ENCODE measurements around the gene NAXE. TPM values are rescaled to one million over a fixed set of nuclear protein-coding genes. Genes with fewer than 3 reads are reported as not detected.

NAXE gene
- total RNA-seq, 1 donor from 2014 or later = 32.8 TPM

GRCh38 chr1:156549390-156549789 is 42.2 kb upstream of the NAXE start:
- H3F3A ChIP-seq (ENCODE audit: low read depth) = no peaks in the 10 kb centered on the region
- no peaks in the 10 kb centered on the region for H3K27me3 ChIP-seq
- no peak overlapping the region for H3K9ac ChIP-seq
- Mint-ChIP-seq H3K36me3 (peaks cover 28% of the 10 kb centered on the region), H3K27me3 (ENCODE audit: insufficient read depth, low read depth) (peaks cover 10% of the 10 kb centered on the region), H3K9me3 (no peaks in the 10 kb centered on the region), H3K27ac (no peak overlapping the region), H3K4me3 (no peak overlapping the region), H3K4me1 (no peaks in the 10 kb centered on the region)
- no peaks in the 10 kb centered on the region for H3K36me3 ChIP-seq
- H4K20me1 ChIP-seq (ENCODE audit: low read depth) = no peaks in the 10 kb centered on the region
- no peaks in the 10 kb centered on the region for H3K9me3 ChIP-seq (ENCODE audit: low read depth)
- no peaks in the 10 kb centered on the region for H3K79me2 ChIP-seq (ENCODE audit: low read depth)
- no peak for TF ChIP-seq EZH2 (IDR thresholded peaks at IDR 0.05)
- TF ChIP-seq CTCF (IDR thresholded peaks at IDR 0.05) = no peak
- no peak for TF ChIP-seq EZH2phosphoT487 (IDR thresholded peaks at IDR 0.05)
- H2AFZ ChIP-seq (replicated peaks) = no peak overlapping the region
- DNase-seq (ENCODE audit: low spot score) = no peak
- H3K27ac ChIP-seq = no peak overlapping the region
- H3K4me1 ChIP-seq = no peaks in the 10 kb centered on the region
- H3K4me2 ChIP-seq = no peak overlapping the region
- H3K4me3 ChIP-seq = no peak overlapping the region

GRCh38 chr1:156549831-156550230 is 41.7 kb upstream of the NAXE start:
- TF ChIP-seq CTCF (IDR thresholded peaks at IDR 0.05) (no peak), EZH2phosphoT487 (IDR thresholded peaks at IDR 0.05) (no peak), EZH2 (IDR thresholded peaks at IDR 0.05) (no peak)
- no peaks in the 10 kb centered on the region for H3K9me3 Mint-ChIP-seq
- Histone ChIP-seq H3K4me1 (no peaks in the 10 kb centered on the region), H3K4me3 (no peak overlapping the region), H3K36me3 (no peaks in the 10 kb centered on the region), H3K27me3 (no peaks in the 10 kb centered on the region), H4K20me1 (ENCODE audit: low read depth) (no peaks in the 10 kb centered on the region), H3F3A (ENCODE audit: low read depth) (no peaks in the 10 kb centered on the region), H2AFZ (replicated peaks) (no peak overlapping the region), H3K4me2 (no peak overlapping the region), H3K27ac (no peak overlapping the region), H3K79me2 (ENCODE audit: low read depth) (no peaks in the 10 kb centered on the region), H3K9ac (no peak overlapping the region), H3K9me3 (ENCODE audit: low read depth) (no peaks in the 10 kb centered on the region)
- H3K4me1 Mint-ChIP-seq = no peaks in the 10 kb centered on the region
- no peak overlapping the region for H3K4me3 Mint-ChIP-seq
- H3K27me3 Mint-ChIP-seq (ENCODE audit: insufficient read depth, low read depth) = peaks cover 10% of the 10 kb centered on the region
- DNase-seq (ENCODE audit: low spot score) = no peak
- H3K27ac Mint-ChIP-seq = no peak overlapping the region
- peaks cover 26% of the 10 kb centered on the region for H3K36me3 Mint-ChIP-seq

GRCh38 chr1:156550346-156550745 is 41.2 kb upstream of the NAXE start:
- Mint-ChIP-seq H3K9me3 (no peaks in the 10 kb centered on the region), H3K36me3 (peaks cover 26% of the 10 kb centered on the region), H3K27me3 (ENCODE audit: insufficient read depth, low read depth) (peaks cover 9% of the 10 kb centered on the region), H3K27ac (no peak overlapping the region), H3K4me1 (no peaks in the 10 kb centered on the region), H3K4me3 (no peak overlapping the region)
- no peak for TF ChIP-seq EZH2 (IDR thresholded peaks at IDR 0.05)
- no peak for TF ChIP-seq CTCF (IDR thresholded peaks at IDR 0.05)
- no peak for TF ChIP-seq EZH2phosphoT487 (IDR thresholded peaks at IDR 0.05)
- Histone ChIP-seq H4K20me1 (ENCODE audit: low read depth) (no peaks in the 10 kb centered on the region), H3K9me3 (ENCODE audit: low read depth) (no peaks in the 10 kb centered on the region), H3K27ac (no peak overlapping the region), H3F3A (ENCODE audit: low read depth) (no peaks in the 10 kb centered on the region), H3K4me1 (no peaks in the 10 kb centered on the region), H2AFZ (replicated peaks) (no peak overlapping the region), H3K79me2 (ENCODE audit: low read depth) (no peaks in the 10 kb centered on the region), H3K27me3 (no peaks in the 10 kb centered on the region), H3K36me3 (no peaks in the 10 kb centered on the region), H3K4me2 (no peak overlapping the region), H3K9ac (no peak overlapping the region), H3K4me3 (no peak overlapping the region)
- DNase-seq (ENCODE audit: low spot score) = no peak

All from neural progenitor cell (in vitro differentiated cells).